GM10847 (cell line): ENCODE results near the gene INPP5F.

ENCODE experiments used
- POLR2A ChIP-seq: IDR thresholded peaks from 2 replicates; pipeline ENCODE4 v1.6.1; 2011; ENCODE audit not compliant: insufficient read length; ENCODE audit errors: extremely low read depth

INPP5F gene

DNA sequence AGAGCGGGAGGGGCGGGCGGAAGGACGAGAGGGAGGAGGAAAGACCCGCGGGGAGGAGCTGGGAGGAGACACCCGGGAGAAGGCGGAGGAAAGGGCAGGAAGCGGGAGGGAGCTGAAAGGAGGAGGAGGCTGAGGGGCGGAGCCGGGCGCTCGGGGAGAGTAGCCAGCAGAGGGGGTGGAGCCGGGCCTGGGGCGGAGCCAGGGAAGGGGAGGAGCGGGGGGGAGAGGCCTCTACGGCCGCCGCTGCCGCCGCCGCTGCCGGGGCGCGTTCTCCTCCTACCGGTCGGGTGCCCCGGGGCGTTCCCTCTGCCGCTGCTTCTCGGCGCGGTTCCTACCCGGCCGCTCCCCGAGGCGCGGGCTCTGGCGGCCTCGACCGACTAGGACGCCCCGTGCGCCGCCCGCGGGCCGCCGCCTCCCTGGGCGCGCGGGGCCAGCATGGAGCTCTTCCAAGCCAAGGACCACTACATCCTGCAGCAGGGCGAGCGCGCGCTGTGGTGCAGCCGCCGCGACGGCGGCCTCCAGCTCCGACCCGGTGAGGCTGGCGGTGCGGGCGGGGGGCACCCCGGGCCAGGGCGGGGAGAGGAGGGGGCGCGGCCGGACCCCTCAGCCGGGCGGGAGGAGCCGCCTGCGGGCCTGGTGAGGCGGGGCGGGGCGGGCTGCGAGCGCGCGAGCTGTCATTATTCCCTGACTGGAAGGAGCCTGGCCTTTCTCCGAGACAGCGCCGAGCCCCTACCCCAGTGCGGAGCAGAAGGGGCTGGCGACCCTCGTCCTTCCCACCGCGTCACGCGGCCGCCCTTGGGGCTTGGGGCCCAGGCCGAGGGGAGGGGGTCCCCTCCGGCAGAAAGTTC, at the start of gene INPP5F:
Gene INPP5F (plus strand): TSS at position 223 of the 848 bp plus-strand sequence. CDS start 213 bp downstream, at position 436.
- TF ChIP-seq POLR2A: no peak

- no peak for TF ChIP-seq POLR2A
Measured at GRCh38 chr10:119677126-119677525, 48.7 kb upstream of the INPP5F start.

DNA sequence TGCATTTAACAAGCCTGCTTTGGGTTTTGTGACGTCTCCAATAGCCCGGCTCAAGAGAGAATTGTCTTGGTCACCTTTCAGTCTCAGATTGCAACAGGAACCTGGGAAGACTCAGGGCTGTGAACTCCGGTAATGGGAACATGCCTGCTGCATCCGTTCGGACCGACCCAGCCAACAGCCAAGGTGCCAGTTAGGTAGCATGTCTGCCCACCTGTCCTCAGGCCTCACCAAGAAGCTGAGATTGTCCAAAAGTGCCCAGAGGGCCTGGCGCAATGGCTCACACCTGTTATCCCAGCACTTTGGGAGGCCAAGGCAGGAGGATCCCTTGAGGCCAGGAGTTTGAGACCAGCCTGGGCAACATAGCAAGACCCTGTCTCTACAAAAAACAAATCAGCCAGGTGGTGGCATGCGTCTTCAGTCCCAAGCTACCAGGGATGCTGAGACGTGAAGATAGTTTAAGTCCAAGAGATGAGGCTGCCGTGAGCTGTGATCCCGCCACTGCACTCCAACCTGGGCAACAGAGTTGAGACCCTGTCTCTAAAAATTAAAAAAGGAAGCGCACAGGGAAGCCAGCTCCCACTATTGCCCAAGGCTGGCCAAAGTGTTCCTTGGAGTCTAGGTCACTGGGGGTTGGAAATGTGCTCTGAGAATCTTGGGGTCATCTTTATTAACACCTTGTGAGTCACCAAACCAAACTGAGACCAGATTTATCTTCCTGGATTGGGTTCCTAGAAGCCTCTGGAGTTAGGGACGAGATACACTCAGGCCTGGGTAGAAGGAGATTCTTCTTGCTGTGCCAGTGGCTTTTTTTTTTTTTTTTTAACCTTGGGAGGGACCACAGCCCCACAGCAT, 47.7 kb upstream of the INPP5F start:
- TF ChIP-seq POLR2A: no peak

GRCh38 chr10:119679480-119679829, 46.4 kb upstream of the INPP5F start:
- no peak for TF ChIP-seq POLR2A

GRCh38 chr10:119680050-119680449, 45.8 kb upstream of the INPP5F start:
- TF ChIP-seq POLR2A: no peak

GRCh38 chr10:119680650-119681081, 45.2 kb upstream of the INPP5F start:
- TF ChIP-seq POLR2A: no peak

- no peak for TF ChIP-seq POLR2A
Measured at GRCh38 chr10:119686465-119687191, 39.2 kb upstream of the INPP5F start.

GRCh38 chr10:119687192-119688032, 38.4 kb upstream of the INPP5F start:
- TF ChIP-seq POLR2A: no peak

- TF ChIP-seq POLR2A: no peak
Measured at GRCh38 chr10:119688033-119688508, 37.8 kb upstream of the INPP5F start.

DNA sequence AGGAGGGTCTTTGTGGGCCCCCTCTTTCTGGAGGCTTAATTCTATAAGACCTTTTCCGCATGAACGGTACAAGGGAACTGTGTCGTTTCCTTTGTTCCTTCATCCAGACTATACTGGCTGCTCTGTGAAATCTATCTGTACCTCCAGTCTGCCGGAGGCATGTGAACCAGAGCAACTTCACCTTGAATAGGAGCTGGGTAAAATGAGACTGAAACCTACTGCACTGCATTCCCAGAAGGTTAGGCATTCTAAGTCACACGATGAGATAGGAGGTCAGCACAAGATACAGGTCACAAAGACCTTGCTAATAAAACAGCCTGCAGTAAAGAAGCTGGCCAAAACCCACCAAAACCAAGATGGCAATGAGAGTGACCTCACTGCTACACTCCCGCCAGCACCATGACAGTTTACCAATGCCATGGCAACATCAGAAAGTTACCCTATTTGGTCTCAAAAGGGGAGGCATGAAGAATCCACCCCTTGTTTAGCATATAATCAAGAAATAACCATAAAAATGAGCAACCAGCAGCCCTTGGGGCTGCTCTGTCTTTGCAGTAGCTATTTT, 36.8 kb upstream of the INPP5F start:
- TF ChIP-seq POLR2A: no peak

- TF ChIP-seq POLR2A: no peak
Measured at GRCh38 chr10:119691726-119692125, 34.1 kb upstream of the INPP5F start.

DNA sequence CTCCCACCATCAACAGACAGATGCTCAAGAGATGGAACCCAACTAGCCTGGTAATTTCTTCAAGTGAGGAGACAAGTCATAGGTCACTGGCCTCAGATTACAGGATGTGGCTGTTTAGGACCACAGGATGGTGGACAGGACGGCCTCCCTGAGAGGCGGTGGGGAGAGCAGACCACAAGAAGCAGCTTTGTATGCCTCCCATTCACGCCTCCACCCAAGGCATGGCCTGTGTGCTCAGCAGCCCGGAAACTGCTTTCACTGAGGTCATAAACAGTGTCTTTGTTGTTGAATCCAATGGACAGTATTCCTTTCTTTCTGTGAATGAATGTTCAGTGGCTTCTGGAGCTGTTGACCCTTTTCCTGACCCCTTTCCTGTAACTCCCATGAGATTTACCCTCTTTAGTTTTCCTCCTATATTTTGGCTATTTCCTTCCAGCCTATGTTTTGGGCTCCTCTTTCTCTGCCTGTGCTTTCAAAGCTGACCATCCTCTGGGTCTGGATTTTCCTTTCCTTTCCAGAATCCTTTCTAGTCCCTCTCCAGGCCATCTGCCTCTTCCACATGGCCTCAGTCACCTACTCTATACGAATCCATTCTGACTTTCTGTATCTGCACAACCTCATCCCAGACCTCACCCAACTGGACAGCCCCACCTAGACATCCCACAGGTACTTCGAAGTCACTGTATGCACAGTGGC, 32.4 kb upstream of the INPP5F start:
- TF ChIP-seq POLR2A: no peak

GRCh38 chr10:119694608-119695007, 31.2 kb upstream of the INPP5F start:
- no peak for TF ChIP-seq POLR2A
